A673 (cell line): ENCODE results near the gene PAM16.

Experiments used
- CTCF ChIP-seq: fragments of 300-800, 200-600 bp; sonication (generic); conservative IDR thresholded peaks from 2 replicates; pipeline ENCODE4 v1.5.1; 2017; ENCODE audit warnings: low read depth, mild to moderate bottlenecking, antibody characterized with exemption, low read length, moderate library complexity, mixed read lengths
- EZH2 ChIP-seq: fragments of 200-600 bp; sonication (generic); IDR thresholded peaks from 2 replicates; pipeline ENCODE4 v1.6.1; 2017; ENCODE audit warnings: borderline replicate concordance, low read depth, mild to moderate bottlenecking, mixed read lengths, antibody characterized with exemption, low read length; ENCODE audit not compliant: poor library complexity, severe bottlenecking

GRCh38 chr16:4360538-4361021 is 9.5 kb upstream of the PAM16 start:
- TF ChIP-seq CTCF (no peak), EZH2 (no peak)
